Measurements from ENCODE around the gene NIPAL1. TPM values are rescaled to one million over a fixed set of nuclear protein-coding genes. Genes with fewer than 3 reads are reported as not detected.

The NIPAL1 gene
- total RNA-seq, 2 donors from 2014 or later, result 1.0 to 1.6 TPM

- WGBS, 2 donors, result 61 to 87% methylated on average over 1 of the region's 1 CpG
- H3K4me1 ChIP-seq, result peaks cover 4% of the 10 kb centered on the region
- DNase-seq (no peak), ATAC-seq (no peak)
- H3K36me3 ChIP-seq (replicated peaks in 1 of 2; ENCODE audit: insufficient read depth in 1 of 2, low read depth in 2 of 2), result no peaks in the 10 kb centered on the region
- H3K27ac ChIP-seq, result no peak overlapping the region
- TF ChIP-seq POLR2A (IDR thresholded peaks at IDR 0.05) (no peak), CTCF (IDR thresholded peaks at IDR 0.05) (no peak)
- intact Hi-C loops (cut with DNase I), result no loop called here
- H3K27me3 ChIP-seq, result no peaks in the 10 kb centered on the region
- H3K9me3 ChIP-seq, result no peaks in the 10 kb centered on the region
- no peak overlapping the region for H3K4me3 ChIP-seq
Observed at GRCh38 chr4:48021100-48021499, 4.5 kb downstream of the NIPAL1 start.

GRCh38 chr4:48022192-48022799 is 5.7 kb downstream of the NIPAL1 start:
- intact Hi-C loops (cut with DNase I), result no loop called here
- no peak for TF ChIP-seq CTCF (IDR thresholded peaks at IDR 0.05)
- no peak for TF ChIP-seq POLR2A (IDR thresholded peaks at IDR 0.05)
- peaks cover 3% of the 10 kb centered on the region for H3K4me1 ChIP-seq
- no peaks in the 10 kb centered on the region for H3K36me3 ChIP-seq (replicated peaks in 1 of 2; ENCODE audit: insufficient read depth in 1 of 2, low read depth in 2 of 2)
- ATAC-seq (no peak), DNase-seq (no peak)
- H3K27ac ChIP-seq, result no peak overlapping the region
- no peaks in the 10 kb centered on the region for H3K9me3 ChIP-seq
- 70 to 75% methylated on average over 3 of the region's 3 CpGs for WGBS, 2 donors
- no peaks in the 10 kb centered on the region for H3K27me3 ChIP-seq
- no peak overlapping the region for H3K4me3 ChIP-seq

GRCh38 chr4:48024522-48024921 is 8.0 kb downstream of the NIPAL1 start:
- ATAC-seq (no peak), DNase-seq (no peak)
- 65 to 74% methylated on average over 4 of the region's 4 CpGs for WGBS, 2 donors
- intact Hi-C loops (cut with DNase I), result no loop called here
- Histone ChIP-seq H3K9me3 (no peaks in the 10 kb centered on the region), H3K27ac (no peak overlapping the region), H3K4me3 (no peak overlapping the region), H3K27me3 (no peaks in the 10 kb centered on the region), H3K4me1 (no peaks in the 10 kb centered on the region), H3K36me3 (replicated peaks in 1 of 2; ENCODE audit: insufficient read depth in 1 of 2, low read depth in 2 of 2) (peaks cover 0 to 2% of the 10 kb centered on the region in 2 donors)
- TF ChIP-seq CTCF (IDR thresholded peaks at IDR 0.05) (no peak), POLR2A (IDR thresholded peaks at IDR 0.05) (no peak)

- ATAC-seq (no peak), DNase-seq (no peak)
- H3K9me3 ChIP-seq, result no peaks in the 10 kb centered on the region
- 44 to 46% methylated on average over 2 of the region's 2 CpGs for WGBS, 2 donors
- H3K4me1 ChIP-seq, result no peaks in the 10 kb centered on the region
- no peak overlapping the region for H3K4me3 ChIP-seq
- H3K27me3 ChIP-seq, result no peaks in the 10 kb centered on the region
- intact Hi-C loops (cut with DNase I), result no loop called here
- H3K27ac ChIP-seq, result no peak overlapping the region
- H3K36me3 ChIP-seq (replicated peaks in 1 of 2; ENCODE audit: insufficient read depth in 1 of 2, low read depth in 2 of 2), result peaks cover 0 to 2% of the 10 kb centered on the region in 2 donors
- TF ChIP-seq CTCF (IDR thresholded peaks at IDR 0.05), result no peak
- TF ChIP-seq POLR2A (IDR thresholded peaks at IDR 0.05), result no peak
Observed at GRCh38 chr4:48025005-48025404, 8.4 kb downstream of the NIPAL1 start.

GRCh38 chr4:48027653-48028052 is 11.1 kb downstream of the NIPAL1 start:
- DNase-seq, result no peak
- peaks cover 0 to 2% of the 10 kb centered on the region in 2 donors for H3K36me3 ChIP-seq (replicated peaks in 1 of 2; ENCODE audit: insufficient read depth in 1 of 2, low read depth in 2 of 2)
- peaks cover 11% of the 10 kb centered on the region for H3K4me1 ChIP-seq
- ATAC-seq, result no peak
- H3K27ac ChIP-seq, result no peak overlapping the region
- TF ChIP-seq CTCF (IDR thresholded peaks at IDR 0.05) (no peak), POLR2A (IDR thresholded peaks at IDR 0.05) (no peak)
- H3K4me3 ChIP-seq, result no peak overlapping the region
- no peaks in the 10 kb centered on the region for H3K27me3 ChIP-seq
- intact Hi-C loops (cut with DNase I), result no loop called here
- no peaks in the 10 kb centered on the region for H3K9me3 ChIP-seq

Data from body of pancreas (tissue), 4 donors.